ENCODE data around the gene RNF40. TPM values are rescaled to one million over a fixed set of nuclear protein-coding genes. Genes with fewer than 3 reads are reported as not detected.

RNF40 gene
- total and polyA plus RNA-seq, 2 of the 8 experiments (the other 6 are each of a cell fraction or from before 2014, with no cell fraction given): 38.5 to 68.7 TPM

DNA sequence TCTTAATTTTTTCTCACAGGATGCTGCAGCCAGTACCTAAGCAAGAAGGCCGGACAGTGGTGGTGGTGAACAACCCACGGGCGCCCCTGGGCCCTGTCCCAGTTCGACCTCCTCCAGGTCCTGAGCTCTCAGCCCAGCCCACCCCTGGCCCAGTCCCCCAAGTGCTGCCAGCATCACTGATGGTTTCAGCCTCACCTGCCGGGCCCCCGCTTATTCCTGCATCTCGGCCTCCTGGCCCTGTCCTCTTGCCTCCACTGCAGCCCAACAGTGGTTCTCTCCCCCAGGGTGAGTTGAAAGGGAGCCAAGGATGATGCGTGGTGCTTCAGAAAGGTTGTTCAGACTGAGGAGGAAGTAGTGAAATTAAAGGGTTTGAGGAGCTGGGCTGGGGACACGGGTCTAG lies 41.4 kb upstream of the RNF40 start (continued):
- TF ChIP-seq CHD7 (IDR thresholded peaks at IDR 0.05; ENCODE audit: insufficient replicate concordance, low read length) (no peak), E2F6 (IDR thresholded peaks at IDR 0.05) (no peak), SAP30 (IDR thresholded peaks at IDR 0.05; ENCODE audit: insufficient read depth, insufficient replicate concordance, low read length) (no peak), SIX5 (IDR thresholded peaks at IDR 0.05; ENCODE audit: low read depth, low read length) (no peak), SIN3A (conservative IDR thresholded peaks at IDR 0.05 in 1 of 2, IDR thresholded peaks at IDR 0.05 in 1 of 2; ENCODE audit: low read depth in 1 of 2, low read length in 2 of 2) (no peak), NRF1 (IDR thresholded peaks at IDR 0.05; ENCODE audit: low read depth, low read length) (no peak)
- TF ChIP-seq, protein P1, sequence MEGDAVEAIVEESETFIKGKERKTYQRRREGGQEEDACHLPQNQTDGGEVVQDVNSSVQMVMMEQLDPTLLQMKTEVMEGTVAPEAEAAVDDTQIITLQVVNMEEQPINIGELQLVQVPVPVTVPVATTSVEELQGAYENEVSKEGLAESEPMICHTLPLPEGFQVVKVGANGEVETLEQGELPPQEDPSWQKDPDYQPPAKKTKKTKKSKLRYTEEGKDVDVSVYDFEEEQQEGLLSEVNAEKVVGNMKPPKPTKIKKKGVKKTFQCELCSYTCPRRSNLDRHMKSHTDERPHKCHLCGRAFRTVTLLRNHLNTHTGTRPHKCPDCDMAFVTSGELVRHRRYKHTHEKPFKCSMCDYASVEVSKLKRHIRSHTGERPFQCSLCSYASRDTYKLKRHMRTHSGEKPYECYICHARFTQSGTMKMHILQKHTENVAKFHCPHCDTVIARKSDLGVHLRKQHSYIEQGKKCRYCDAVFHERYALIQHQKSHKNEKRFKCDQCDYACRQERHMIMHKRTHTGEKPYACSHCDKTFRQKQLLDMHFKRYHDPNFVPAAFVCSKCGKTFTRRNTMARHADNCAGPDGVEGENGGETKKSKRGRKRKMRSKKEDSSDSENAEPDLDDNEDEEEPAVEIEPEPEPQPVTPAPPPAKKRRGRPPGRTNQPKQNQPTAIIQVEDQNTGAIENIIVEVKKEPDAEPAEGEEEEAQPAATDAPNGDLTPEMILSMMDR (IDR thresholded peaks at IDR 0.05; ENCODE audit: control extremely low read depth in 1 of 3, insufficient read depth in 1 of 3, low read depth in 1 of 3, low read length in 3 of 3): no peak

All from H1 (cell line).